H1 (cell line): ENCODE results near the gene PATL2. TPM values are rescaled to one million over a fixed set of nuclear protein-coding genes. Genes with fewer than 3 reads are reported as not detected.
"Not testable (repeated sequence)": the region's sequence is repeated elsewhere in the genome, so short reads cannot be mapped to it uniquely, and the experiment has no call there.

Source experiments
- CTCF ChIA-PET: fragments of 300-600 bp; sonication (Branson Sonifier 250); formaldehyde crosslinking; loops from one replicate; lab custom pipeline; 2021; ENCODE audit not compliant: partially characterized antibody; lab: Charles Lee
- POLR2A ChIA-PET: fragments of 300-600 bp; sonication (Branson Sonifier 250); formaldehyde crosslinking; loops from one replicate; lab custom pipeline; 2021; ENCODE audit warnings: inconsistent platforms; ENCODE audit not compliant: partially characterized antibody; lab: Charles Lee
- DNase-seq, 2 experiments: peaks; one replicate each; pipeline versions ENCODE4 v3.0.0 to v3.0.0-alpha.2; 2010 to 2022; ENCODE audit warnings: low spot score in 2 of 2, low read depth in 1 of 2, mixed read lengths in 1 of 2
- FAIRE-seq: peaks from 2 replicates; lab custom pipeline; 2011; peaks lifted over from hg19 to GRCh38; lab: Jason Lieb, UNC
- H2AFZ ChIP-seq: 2 replicates; pipeline ENCODE4 v1.8.1; 2012; ENCODE audit warnings: low read length, inconsistent platforms
- H2AK5ac ChIP-seq: 2 replicates; pipeline ENCODE4 v1.6.1; 2013; ENCODE audit warnings: low read depth, low read length
- H2BK120ac ChIP-seq: replicated peaks from 2 replicates; pipeline ENCODE3; 2013; ENCODE audit warnings: low read depth, low read length, inconsistent platforms
- H2BK12ac ChIP-seq: 2 replicates; pipeline ENCODE4 v1.6.1; 2013; ENCODE audit warnings: low read depth, low read length
- H2BK15ac ChIP-seq: 2 replicates; pipeline ENCODE4 v1.6.1; 2013; ENCODE audit warnings: low read length
- H2BK20ac ChIP-seq: 2 replicates; pipeline ENCODE4 v1.6.1; 2013; ENCODE audit warnings: low read length
- H2BK5ac ChIP-seq: 2 replicates; pipeline ENCODE4 v1.6.1; 2013; ENCODE audit warnings: low read depth, low read length
- H3K14ac ChIP-seq: 2 replicates; pipeline ENCODE4 v1.6.1; 2013; ENCODE audit warnings: inconsistent platforms; ENCODE audit not compliant: insufficient read length
- H3K18ac ChIP-seq: 2 replicates; pipeline ENCODE4 v1.6.1; 2013; ENCODE audit warnings: low read length; ENCODE audit errors: extremely low read depth
- H3K23ac ChIP-seq: 2 replicates; pipeline ENCODE4 v1.6.1; 2013; ENCODE audit warnings: inconsistent platforms; ENCODE audit not compliant: insufficient read length
- H3K23me2 ChIP-seq: 2 replicates; pipeline ENCODE4 v1.6.1; 2013; ENCODE audit warnings: low read depth, low read length
- H3K27ac ChIP-seq: 2 replicates; pipeline ENCODE4 v1.6.1; 2011; ENCODE audit warnings: low read depth, low read length, inconsistent platforms
- H3K27me3 ChIP-seq, 4 experiments: replicated peaks in 1 of 4; 1 replicate in 1 of 4; 2 replicates in 3 of 4; pipeline versions ENCODE4 v1.6.1 to v1.8.1; 2011 to 2013; ENCODE audit warnings: low read length in 3 of 4, mild to moderate bottlenecking in 3 of 4, inconsistent platforms in 2 of 4, mixed read lengths in 2 of 4, moderate library complexity in 1 of 4; ENCODE audit not compliant: control insufficient read depth in 3 of 4, insufficient read depth in 3 of 4; ENCODE audit errors: extremely low read depth in 1 of 4
- H3K36me3 ChIP-seq, 4 experiments: 2 replicates each; pipeline versions ENCODE4 v1.6.1 to v1.8.1; 2011 to 2013; ENCODE audit warnings: mild to moderate bottlenecking in 4 of 4, low read length in 3 of 4, moderate library complexity in 2 of 4, control low read depth in 1 of 4, inconsistent platforms in 1 of 4; ENCODE audit not compliant: insufficient read depth in 4 of 4, control insufficient read depth in 2 of 4
- H3K4ac ChIP-seq: replicated peaks from 2 replicates; pipeline ENCODE3; 2013; ENCODE audit warnings: low read length, low read depth, mixed read lengths, inconsistent platforms; ENCODE audit not compliant: insufficient read length
- H3K4me1 ChIP-seq, 4 experiments: replicated peaks in 1 of 4; 1 replicate in 1 of 4; 2 replicates in 3 of 4; pipeline versions ENCODE4 v1.6.1 to v1.8.1; 2011 to 2013; ENCODE audit warnings: low read length in 3 of 4, inconsistent platforms in 2 of 4, mixed read lengths in 1 of 4; ENCODE audit not compliant: insufficient read depth in 4 of 4, control insufficient read depth in 3 of 4
- H3K4me2 ChIP-seq, 2 experiments: 2 replicates each; pipeline versions ENCODE4 v1.6.1 to v1.8.1; 2011 to 2013; ENCODE audit warnings: low read depth in 2 of 2, low read length in 2 of 2, control low read depth in 1 of 2, inconsistent platforms in 1 of 2, mild to moderate bottlenecking in 1 of 2; ENCODE audit not compliant: insufficient read depth in 1 of 2
- H3K4me3 ChIP-seq, 4 experiments: fragments of 200-600, 300-600 bp in 1 of 4; sonication (generic), shearing (Covaris generic), sonication (Bioruptor Twin) in 1 of 4; 2 replicates each; pipeline versions ENCODE4 v1.5.1 to v1.8.1; 2011 to 2016; ENCODE audit warnings: low read length in 4 of 4, low read depth in 3 of 4, control low read depth in 2 of 4, inconsistent platforms in 2 of 4, mild to moderate bottlenecking in 2 of 4, mixed read lengths in 1 of 4, moderate library complexity in 1 of 4; ENCODE audit not compliant: insufficient read depth in 2 of 4; ENCODE audit errors: extremely low read depth in 1 of 4
- H3K56ac ChIP-seq: replicated peaks from 2 replicates; pipeline ENCODE3; 2013; ENCODE audit warnings: low read depth, mild to moderate bottlenecking, mixed read lengths, low read length, inconsistent platforms; ENCODE audit not compliant: insufficient read length
- H3K79me1 ChIP-seq: 2 replicates; pipeline ENCODE4 v1.6.1; 2013; ENCODE audit warnings: low read depth, low read length, control low read depth
- H3K79me2 ChIP-seq, 2 experiments: 2 replicates each; pipeline versions ENCODE4 v1.6.1 to v1.8.1; 2012 to 2013; ENCODE audit warnings: low read length in 2 of 2, mild to moderate bottlenecking in 2 of 2, inconsistent platforms in 1 of 2; ENCODE audit not compliant: insufficient read depth in 2 of 2, control insufficient read depth in 1 of 2
- H3K9ac ChIP-seq, 4 experiments: replicated peaks in 1 of 4; 1 replicate in 1 of 4; 2 replicates in 3 of 4; pipeline versions ENCODE4 v1.6.1 to v1.8.1; 2011 to 2013; ENCODE audit warnings: low read depth in 3 of 4, low read length in 3 of 4, control low read depth in 2 of 4, mild to moderate bottlenecking in 2 of 4, moderate library complexity in 2 of 4, inconsistent platforms in 1 of 4; ENCODE audit errors: extremely low read depth in 1 of 4
- H3K9me3 ChIP-seq, 2 experiments: 2 replicates each; pipeline versions ENCODE4 v1.6.1 to v1.8.1; 2012 to 2013; ENCODE audit warnings: mild to moderate bottlenecking in 2 of 2, moderate library complexity in 2 of 2, control low read depth in 1 of 2, inconsistent platforms in 1 of 2, low read depth in 1 of 2, low read length in 1 of 2, mixed read lengths in 1 of 2; ENCODE audit not compliant: insufficient read depth in 2 of 2
- H4K20me1 ChIP-seq, 2 experiments: replicated peaks in 1 of 2; 2 replicates each; pipeline versions ENCODE3 to v1.8.1; 2011 to 2013; ENCODE audit warnings: inconsistent platforms in 2 of 2, low read length in 2 of 2, mild to moderate bottlenecking in 1 of 2; ENCODE audit not compliant: insufficient read depth in 2 of 2, control insufficient read depth in 1 of 2
- H4K5ac ChIP-seq: 2 replicates; pipeline ENCODE4 v1.6.1; 2013; ENCODE audit warnings: low read length, low read depth, mixed read lengths, inconsistent platforms; ENCODE audit not compliant: insufficient read length
- H4K8ac ChIP-seq: 2 replicates; pipeline ENCODE4 v1.8.0; 2013; ENCODE audit warnings: mild to moderate bottlenecking, moderate library complexity, low read length, inconsistent platforms; ENCODE audit not compliant: insufficient read depth; ENCODE audit errors: extremely low read depth
- H4K91ac ChIP-seq: replicated peaks from 2 replicates; pipeline ENCODE3; 2013; ENCODE audit warnings: low read length, mixed read lengths, inconsistent platforms; ENCODE audit not compliant: insufficient read length
- ATF2 ChIP-seq: IDR thresholded peaks from 2 replicates; pipeline ENCODE4 v1.6.1; 2012; ENCODE audit warnings: low read length, inconsistent platforms
- CBX5 ChIP-seq: fragments of 300-800, 300-1000 bp; sonication (generic); IDR thresholded peaks from 2 replicates; pipeline ENCODE4 v1.7.1; 2016; ENCODE audit warnings: antibody characterized with exemption, low read length, low read depth
- E2F6 ChIP-seq: IDR thresholded peaks from 2 replicates; pipeline ENCODE4 v1.6.1; 2012; ENCODE audit warnings: inconsistent platforms
- EP300 ChIP-seq, 2 experiments: IDR thresholded peaks; 1 replicate in 1 of 2; 2 replicates in 1 of 2; pipeline ENCODE4 v1.6.1; 2011 to 2012; ENCODE audit warnings: low read depth in 2 of 2, low read length in 2 of 2, mild to moderate bottlenecking in 2 of 2, borderline replicate concordance in 1 of 2, inconsistent platforms in 1 of 2, moderate library complexity in 1 of 2
- RBBP5 ChIP-seq: IDR thresholded peaks from 2 replicates; pipeline ENCODE4 v1.7.1; 2012; ENCODE audit warnings: low read depth, mild to moderate bottlenecking, inconsistent platforms, low read length, moderate library complexity, borderline replicate concordance
- SP2 ChIP-seq: IDR thresholded peaks from 2 replicates; pipeline ENCODE4 v1.6.1; 2012; ENCODE audit warnings: mild to moderate bottlenecking, low read length, inconsistent platforms
- SP4 ChIP-seq: IDR thresholded peaks from 2 replicates; pipeline ENCODE4 v1.6.1; 2012; ENCODE audit warnings: low read length, inconsistent platforms
- WGBS, 2 experiments: shearing (Covaris generic) in 1 of 2; methylation state at CpG; one replicate each; pipeline versions ENCODE4 v1.1.6 to v1.1.7; 2013 to 2015; ENCODE audit warnings: low lambda C conversion rate in 2 of 2, mixed read lengths in 2 of 2, inconsistent platforms in 1 of 2, low coverage in 1 of 2, missing lambda C conversion rate in 1 of 2; ENCODE audit not compliant: insufficient replicate concordance in 2 of 2, insufficient coverage in 1 of 2, insufficient read length in 1 of 2; ENCODE audit errors: extremely low coverage in 1 of 2, missing lambda C conversion rate in 1 of 2; 5-methylcytosine and 5-hydroxymethylcytosine counted together
- polyA plus RNA-seq, 7 experiments: library from polyadenylated mRNA; depleted of rRNA in 3 of 7; stranded (reverse) in 5 of 7; unstranded in 2 of 7; fragments of >200 nt in 5 of 7; fragments of 200-250 nt in 2 of 7; gene quantifications; 1 replicate in 5 of 7; 2 replicates in 1 of 7; 4 replicates in 1 of 7; pipeline versions ENCODE4 v1.2.1 to v1.2.3, GENCODE V29; 2011 to 2013; ENCODE audit warnings: missing spikeins in 2 of 7, mixed read lengths in 2 of 7
- total RNA-seq: library from RNA; stranded (reverse); fragmentation: NEBNext Ultra II Directional; extraction: Animal tissue kit (Norgen Biotek cat#: 25700); gene quantifications from 2 replicates; pipeline ENCODE4 v1.2.1, GENCODE V29; 2021

The PATL2 gene
- total and polyA plus RNA-seq, 2 of the 8 experiments (the other 6 are each of a cell fraction or from before 2014, with no cell fraction given), result 0.65 to 1.3 TPM

- TF ChIP-seq ATF2, result no peak
- TF ChIP-seq CBX5, result no peak
- no peak for TF ChIP-seq E2F6
- TF ChIP-seq SP2, result no peak
- TF ChIP-seq EP300 (IDR thresholded peaks at IDR 0.05; ENCODE audit: borderline replicate concordance in 1 of 2, low read depth in 2 of 2, low read length in 2 of 2), result no peak
- no peak for TF ChIP-seq RBBP5
- no peak for TF ChIP-seq SP4
Measured at GRCh38 chr15:44720460-44721176, 9.5 kb upstream of the PATL2 start (continued).

GRCh38 chr15:44720000-44720435, 8.9 kb upstream of the PATL2 start:
- H2BK5ac ChIP-seq, H4K20me1 ChIP-seq, H3K4me1 ChIP-seq, H2BK20ac ChIP-seq, H3K9ac ChIP-seq, H3K9me3 ChIP-seq, H3K14ac ChIP-seq, H2BK12ac ChIP-seq, H3K18ac ChIP-seq, H3K4ac ChIP-seq, H3K23ac ChIP-seq, H3K23me2 ChIP-seq, H2BK120ac ChIP-seq, H2BK15ac ChIP-seq, H3K4me3 ChIP-seq, H3K56ac ChIP-seq, DNase-seq, H4K5ac ChIP-seq, FAIRE-seq, H3K79me2 ChIP-seq, H4K91ac ChIP-seq, H3K27me3 ChIP-seq, H2AK5ac ChIP-seq, H4K8ac ChIP-seq, H2AFZ ChIP-seq, H3K27ac ChIP-seq, H3K79me1 ChIP-seq, H3K4me2 ChIP-seq: not testable (repeated sequence)
- POLR2A ChIA-PET, result interaction anchor here (2.7 kb wide), 1 partner anchor 8 kb away, joined by 14 read pairs; the partner anchor contains the start of genes B2M and PATL2
- CTCF ChIA-PET, result interaction anchor here (1.4 kb wide), 1 partner anchor 19 kb away, joined by 3 read pairs; no protein-coding TSS in a partner anchor
- WGBS, 2 experiments, result 96% methylated on average over 8 of the region's 8 CpGs; no CpG with 5 or more reads in 1 of the 2 experiments
- H3K36me3 ChIP-seq, result peaks cover 2 to 25% (median 18%) of the 10 kb centered on the region in 4 experiments; a peak in 6 of 8 replicates
